Right atrium auricular region (tissue), 2 donors: ENCODE results near the gene NHSL1. TPM values are rescaled to one million over a fixed set of nuclear protein-coding genes. Genes with fewer than 3 reads are reported as not detected.

Source experiments
- DNase-seq: peaks from one replicate; pipeline ENCODE4 v3.0.0-alpha.2; 2019; ENCODE audit warnings: low spot score
- H3K27ac ChIP-seq, 2 donors: fragments of 200-600 bp; sonication (generic); 1 replicate in 1 of 2; 2 replicates in 1 of 2; pipeline ENCODE4 v1.5.1; 2016 to 2019
- H3K27me3 ChIP-seq, 2 donors: fragments of 200-600 bp; sonication (generic); one replicate each; pipeline versions ENCODE4 v1.5.1 to v1.6.0; 2017 to 2019
- H3K36me3 ChIP-seq: fragments of 200-600 bp; sonication (generic); one replicate; pipeline ENCODE4 v1.5.1; 2016
- H3K4me1 ChIP-seq, 2 donors: fragments of 200-600 bp; sonication (generic); one replicate each; pipeline versions ENCODE4 v1.5.1 to v1.6.0; 2017 to 2019
- H3K4me3 ChIP-seq, 2 donors: fragments of 200-600 bp; sonication (generic); 1 replicate in 1 of 2; 2 replicates in 1 of 2; pipeline ENCODE4 v1.5.1; 2017 to 2019; ENCODE audit warnings: mild to moderate bottlenecking in 1 of 2, moderate library complexity in 1 of 2
- H3K9me3 ChIP-seq, 2 donors: fragments of 200-600 bp; sonication (generic); one replicate each; pipeline ENCODE4 v1.5.1; 2019
- CTCF ChIP-seq, 2 donors: fragments of 200-600 bp; sonication (generic); IDR thresholded peaks; one replicate each; pipeline ENCODE4 v1.5.1; 2019; ENCODE audit warnings: antibody characterized with exemption in 2 of 2
- total RNA-seq, 2 donors: library from RNA; depleted of rRNA; stranded (reverse); fragments of >200 nt; gene quantifications; one replicate each; pipeline ENCODE4 v1.1.0, GENCODE V29; 2016

NHSL1 gene
- total RNA-seq, 2 donors from 2014 or later, result 34.3 to 41.6 TPM

- DNase-seq, result no peak
- Histone ChIP-seq H3K4me3 (no peak overlapping the region), H3K27me3 (no peaks in the 10 kb centered on the region), H3K36me3 (no peaks in the 10 kb centered on the region), H3K9me3 (no peaks in the 10 kb centered on the region), H3K4me1 (peaks cover 0 to 30% of the 10 kb centered on the region in 2 donors), H3K27ac (no peak overlapping the region)
- TF ChIP-seq CTCF (IDR thresholded peaks at IDR 0.05), result no peak
These were observed 23.3 kb upstream of the NHSL1 start for GRCh38 chr6:138522611-138523010.

- Histone ChIP-seq H3K4me1 (peaks cover 0 to 26% of the 10 kb centered on the region in 2 donors), H3K36me3 (no peaks in the 10 kb centered on the region), H3K4me3 (no peak overlapping the region), H3K9me3 (no peaks in the 10 kb centered on the region), H3K27me3 (no peaks in the 10 kb centered on the region), H3K27ac (no peak overlapping the region)
- no peak for DNase-seq
- no peak for TF ChIP-seq CTCF (IDR thresholded peaks at IDR 0.05)
These were observed 22.5 kb upstream of the NHSL1 start for GRCh38 chr6:138521790-138522189.

- DNase-seq, result no peak
- no peak overlapping the region for H3K4me3 ChIP-seq
- H3K9me3 ChIP-seq, result no peaks in the 10 kb centered on the region
- H3K27me3 ChIP-seq, result no peaks in the 10 kb centered on the region
- no peak overlapping the region for H3K27ac ChIP-seq
- TF ChIP-seq CTCF (IDR thresholded peaks at IDR 0.05), result peak in 1 of 2 donors; percentile 59
- H3K4me1 ChIP-seq, result peaks cover 0 to 30% of the 10 kb centered on the region in 2 donors
- H3K36me3 ChIP-seq, result no peaks in the 10 kb centered on the region
These were observed 21.2 kb upstream of the NHSL1 start for GRCh38 chr6:138520463-138520862.

GRCh38 chr6:138518054-138518453, 18.8 kb upstream of the NHSL1 start:
- no peak overlapping the region for H3K4me3 ChIP-seq
- no peak for TF ChIP-seq CTCF (IDR thresholded peaks at IDR 0.05)
- no peaks in the 10 kb centered on the region for H3K9me3 ChIP-seq
- H3K27me3 ChIP-seq, result no peaks in the 10 kb centered on the region
- no peaks in the 10 kb centered on the region for H3K36me3 ChIP-seq
- DNase-seq, result no peak
- peaks cover 0 to 19% of the 10 kb centered on the region in 2 donors for H3K4me1 ChIP-seq
- no peak overlapping the region for H3K27ac ChIP-seq

- no peaks in the 10 kb centered on the region for H3K27me3 ChIP-seq
- H3K27ac ChIP-seq, result no peak overlapping the region
- TF ChIP-seq CTCF (IDR thresholded peaks at IDR 0.05), result peak; percentile 24 to 61
- DNase-seq, result no peak
- H3K36me3 ChIP-seq, result no peaks in the 10 kb centered on the region
- no peak overlapping the region for H3K4me3 ChIP-seq
- no peaks in the 10 kb centered on the region for H3K9me3 ChIP-seq
- H3K4me1 ChIP-seq, result peaks cover 0 to 15% of the 10 kb centered on the region in 2 donors
These were observed 18.3 kb upstream of the NHSL1 start for GRCh38 chr6:138517635-138518034.

- Histone ChIP-seq H3K27ac (no peak overlapping the region), H3K4me3 (no peak overlapping the region), H3K27me3 (no peaks in the 10 kb centered on the region), H3K4me1 (peaks cover 0 to 4% of the 10 kb centered on the region in 2 donors), H3K9me3 (no peaks in the 10 kb centered on the region), H3K36me3 (no peaks in the 10 kb centered on the region)
- DNase-seq, result no peak
- no peak for TF ChIP-seq CTCF (IDR thresholded peaks at IDR 0.05)
These were observed 16.5 kb upstream of the NHSL1 start for GRCh38 chr6:138515657-138516248.
